Loucy (cell line): ENCODE results near the gene FEM1B.

ENCODE experiments used
- CTCF ChIP-seq: fragments of 200-600 bp; sonication (generic); conservative IDR thresholded peaks from 2 replicates; pipeline ENCODE4 v1.5.1; 2014; ENCODE audit warnings: mild to moderate bottlenecking, antibody characterized with exemption, low read length
- EZH2phosphoT487 ChIP-seq: fragments of 200-600 bp; IDR thresholded peaks from 2 replicates; pipeline ENCODE4 v1.6.1; 2018; ENCODE audit warnings: antibody characterized with exemption, mild to moderate bottlenecking, moderate library complexity, borderline replicate concordance

- no peak for TF ChIP-seq CTCF
- TF ChIP-seq EZH2phosphoT487: no peak
Observed at GRCh38 chr15:68258692-68259091, 18.9 kb upstream of the FEM1B start.
